GM18526 (cell line): ENCODE results near the gene SLC17A1.

ENCODE experiments used
- POLR2A ChIP-seq: IDR thresholded peaks from 3 replicates; pipeline ENCODE4 v1.6.1; 2011; ENCODE audit not compliant: insufficient read length; ENCODE audit errors: extremely low read depth

SLC17A1 gene

DNA sequence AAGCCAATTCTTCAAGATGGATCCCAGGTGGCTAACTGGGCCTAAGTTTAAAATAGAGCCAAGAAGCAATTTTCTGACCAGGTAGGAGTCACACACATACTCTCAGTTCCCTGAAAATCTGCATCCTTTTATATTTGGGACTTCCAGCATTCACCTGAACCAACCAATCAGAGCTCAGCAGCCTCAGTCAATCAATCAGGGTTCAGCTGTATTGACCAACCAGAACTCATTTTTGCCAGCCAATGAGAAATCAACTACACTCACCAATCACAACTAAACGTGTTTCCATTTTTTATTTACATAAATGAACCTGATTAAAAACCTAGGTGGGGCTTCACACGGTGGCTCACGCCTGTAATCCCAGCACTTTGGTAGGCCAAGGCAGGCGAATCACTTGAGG, 39.8 kb downstream of the SLC17A1 start:
- TF ChIP-seq POLR2A: no peak

GRCh38 chr6:25789475-25789874, 42.4 kb downstream of the SLC17A1 start:
- no peak for TF ChIP-seq POLR2A

DNA sequence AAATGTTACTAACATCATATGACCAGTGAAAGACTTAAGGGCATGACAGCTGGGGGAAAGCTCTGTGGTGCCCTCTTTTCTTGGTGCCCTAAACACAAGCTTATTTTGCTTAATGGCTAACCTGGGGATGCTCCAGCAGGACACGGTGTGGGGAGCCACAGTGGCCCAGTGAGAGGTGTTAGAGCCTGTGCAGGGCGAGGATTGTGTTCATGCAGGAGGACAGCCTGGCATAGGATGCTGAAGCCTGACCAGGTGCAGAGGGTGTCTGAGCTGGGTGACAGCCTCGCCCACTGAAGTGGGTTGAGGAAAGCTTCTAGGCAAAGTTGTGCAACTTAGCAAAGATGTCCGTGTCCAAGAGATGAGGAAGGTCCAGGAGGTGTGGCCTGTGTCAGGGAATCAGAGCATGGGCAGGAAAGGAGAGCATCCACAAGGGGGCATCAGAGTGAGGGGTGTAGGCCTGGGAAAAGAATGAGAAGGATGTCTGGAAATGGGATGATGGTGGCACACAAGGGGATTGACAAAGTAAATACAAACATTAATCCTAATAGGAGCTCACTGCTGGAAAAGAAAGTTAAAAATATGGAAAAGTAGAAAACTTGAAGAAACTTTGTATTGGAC, 43.4 kb downstream of the SLC17A1 start:
- TF ChIP-seq POLR2A: no peak

DNA sequence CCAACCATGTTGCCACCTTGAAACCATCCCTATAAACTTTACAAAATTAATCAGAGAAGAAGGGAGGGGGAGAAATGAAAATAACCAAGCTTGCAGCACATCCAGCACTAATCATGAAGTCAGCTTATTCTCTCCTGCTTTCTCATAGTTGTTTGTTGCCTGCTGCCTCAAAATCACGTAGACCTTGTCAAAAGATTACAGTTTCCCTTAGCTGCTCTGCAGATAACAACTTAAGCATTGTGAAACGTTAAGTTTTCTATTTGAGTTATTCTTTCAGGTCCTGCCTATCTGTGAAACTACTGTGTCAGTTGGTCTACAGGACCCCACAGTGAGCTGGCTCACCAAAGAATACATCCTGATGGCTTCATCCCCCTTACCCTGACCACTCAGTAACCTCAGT, 44.4 kb downstream of the SLC17A1 start:
- TF ChIP-seq POLR2A: no peak

DNA sequence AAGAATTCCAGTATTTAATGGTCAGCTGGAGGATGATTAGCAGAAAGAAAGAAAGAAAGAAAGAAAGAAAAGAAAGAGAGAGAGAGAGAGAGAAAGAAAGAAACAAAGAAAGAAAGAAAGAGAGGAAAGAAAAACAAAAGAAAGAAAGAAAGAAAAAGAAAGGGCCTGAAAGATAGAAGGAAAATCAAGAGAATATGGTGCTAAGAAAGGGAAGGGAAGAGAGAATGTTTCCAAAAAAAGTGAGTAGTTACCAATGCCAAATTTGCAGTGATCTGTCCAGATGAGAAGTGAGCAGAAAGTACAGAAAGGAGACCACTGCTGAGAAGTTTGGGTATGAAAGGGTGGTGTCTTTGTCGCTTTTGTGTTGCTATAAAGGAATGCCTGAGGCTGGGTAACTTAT, 50.7 kb downstream of the SLC17A1 start:
- TF ChIP-seq POLR2A: no peak

DNA sequence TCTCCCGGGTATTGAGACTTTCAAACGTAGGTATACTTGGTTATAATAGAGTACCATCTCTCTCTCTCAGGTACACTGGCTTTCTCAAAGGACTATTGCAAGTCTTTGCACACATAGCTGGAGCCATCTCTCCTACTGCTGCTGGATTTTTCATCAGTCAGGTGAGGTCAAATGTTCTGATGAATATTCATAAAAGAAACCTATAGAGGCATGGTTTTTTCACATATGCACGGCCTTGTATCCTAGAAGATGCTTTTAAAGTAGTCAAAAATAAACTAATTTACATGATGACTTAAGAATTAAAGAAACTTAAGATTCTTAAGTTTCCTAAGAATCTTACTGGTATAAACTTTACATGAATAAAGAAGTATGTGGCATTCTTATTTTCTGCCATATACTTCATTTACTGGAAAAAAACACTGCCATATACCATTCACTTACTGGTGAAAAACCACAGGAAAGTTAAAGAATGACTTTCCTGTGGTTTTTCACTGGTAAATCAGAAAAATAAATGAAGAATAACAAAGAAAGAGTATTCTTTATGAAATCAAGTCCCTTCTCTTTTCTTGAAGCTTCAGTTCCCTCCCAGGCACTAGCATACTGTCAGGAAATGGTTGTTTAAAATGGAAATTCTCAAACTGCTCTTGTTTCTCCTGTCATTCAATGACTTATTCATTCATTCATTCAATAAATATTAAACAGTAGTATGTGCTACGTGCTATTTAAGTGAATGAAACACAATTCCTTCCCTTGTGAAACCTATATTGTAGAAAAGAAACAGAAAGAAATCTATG, 53.8 kb downstream of the SLC17A1 start:
- no peak for TF ChIP-seq POLR2A

DNA sequence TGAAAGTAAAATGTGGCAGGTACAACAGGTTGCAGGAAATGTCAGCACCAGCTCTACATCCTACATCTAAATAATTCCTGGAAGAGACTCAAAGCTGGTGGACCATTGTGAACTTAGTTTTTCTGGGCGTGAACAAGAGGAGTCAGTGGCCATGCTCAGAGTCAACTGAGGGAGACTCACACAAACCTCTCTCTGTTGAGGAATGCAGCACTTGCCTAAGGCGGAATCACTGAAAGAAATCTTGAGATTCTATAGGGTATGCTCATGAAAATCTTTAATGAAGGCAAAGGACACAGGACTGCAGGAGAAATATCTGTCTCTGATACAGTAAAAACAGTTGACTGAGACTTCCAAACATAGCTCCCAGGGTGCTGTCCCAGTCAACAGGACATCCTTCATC, 54.8 kb downstream of the SLC17A1 start:
- no peak for TF ChIP-seq POLR2A

GRCh38 chr6:25774120-25774715, 57.6 kb downstream of the SLC17A1 start:
- no peak for TF ChIP-seq POLR2A

GRCh38 chr6:25769983-25770382, 61.9 kb downstream of the SLC17A1 start:
- TF ChIP-seq POLR2A: no peak

GRCh38 chr6:25768566-25768965, 63.3 kb downstream of the SLC17A1 start:
- no peak for TF ChIP-seq POLR2A

DNA sequence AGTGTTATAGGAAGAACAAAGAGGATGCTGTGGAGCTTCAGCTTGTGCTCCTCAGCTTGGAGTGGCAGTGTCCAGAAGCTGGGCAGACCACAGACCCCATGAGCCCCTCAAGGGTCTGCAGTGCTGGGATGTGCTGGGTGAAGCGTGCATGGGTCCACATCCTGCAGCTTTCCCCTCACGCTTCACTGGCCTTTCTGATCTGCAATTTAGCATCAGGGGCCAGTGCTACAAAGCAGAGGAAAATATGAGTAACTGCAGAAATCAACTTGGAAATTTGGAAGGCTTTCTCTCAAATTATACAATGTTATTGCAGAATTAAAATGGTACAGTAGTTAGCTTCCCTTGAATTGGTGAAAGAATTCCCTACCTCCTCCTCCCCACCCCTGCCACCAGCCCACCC, 67.2 kb downstream of the SLC17A1 start:
- no peak for TF ChIP-seq POLR2A

GRCh38 chr6:25757936-25758642, 73.8 kb downstream of the SLC17A1 start:
- no peak for TF ChIP-seq POLR2A

GRCh38 chr6:25756382-25757363, 75.2 kb downstream of the SLC17A1 start:
- no peak for TF ChIP-seq POLR2A

DNA sequence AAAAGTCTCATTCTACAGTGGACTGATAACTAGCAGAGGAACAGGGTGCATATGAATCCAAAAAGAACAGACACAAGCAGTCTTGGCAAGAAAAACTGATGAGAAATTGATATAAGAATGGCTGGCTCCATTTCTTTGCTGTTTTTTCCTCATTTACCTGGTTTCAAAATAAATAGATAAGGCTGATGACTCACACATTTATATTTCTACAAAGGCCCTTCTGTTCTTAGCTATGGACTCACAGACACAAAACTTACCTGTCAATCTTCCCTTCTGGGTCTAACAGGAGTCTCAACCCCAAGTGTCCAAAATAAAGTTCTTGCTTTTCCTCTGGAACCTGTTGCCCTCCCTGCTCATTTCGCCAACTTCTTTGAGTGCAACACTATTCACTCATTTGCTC, 76.4 kb downstream of the SLC17A1 start:
- no peak for TF ChIP-seq POLR2A

DNA sequence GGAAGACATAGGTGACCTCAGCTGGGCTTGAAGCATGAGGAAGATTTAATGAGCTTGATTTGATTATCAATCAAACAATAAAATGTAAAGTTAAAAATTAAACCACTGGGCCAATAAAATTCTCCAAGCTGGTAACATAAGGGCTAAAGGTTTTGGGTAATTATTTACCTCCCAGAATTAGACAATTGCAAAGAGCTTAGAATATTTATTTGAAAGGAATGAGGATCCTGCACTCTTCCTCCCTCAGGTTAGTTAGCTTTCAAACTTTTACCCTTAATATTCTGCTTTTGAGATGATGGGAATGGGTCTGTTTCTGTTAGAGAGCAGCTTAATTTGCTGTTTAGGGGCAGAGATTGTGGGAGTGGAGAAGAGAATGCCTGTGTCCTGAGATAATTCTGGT, 77.3 kb downstream of the SLC17A1 start, which contains the start of gene SLC17A4:
SLC17A4 (plus strand) TSS at position 208 of the 400 bp plus-strand sequence. CDS start 7,221 bp downstream, outside the sequence.
- no peak for TF ChIP-seq POLR2A
